GM15510 (cell line): ENCODE data around the gene REXO4.

ENCODE experiments used
- POLR2A ChIP-seq: IDR thresholded peaks from 3 replicates; pipeline ENCODE4 v1.6.1; 2011; ENCODE audit warnings: borderline replicate concordance; ENCODE audit not compliant: insufficient read length; ENCODE audit errors: extremely low read depth

REXO4 gene

GRCh38 chr9:133374612-133375115, 43.1 kb downstream of the REXO4 start:
- TF ChIP-seq POLR2A: no peak

GRCh38 chr9:133372144-133372543, 45.7 kb downstream of the REXO4 start:
- no peak for TF ChIP-seq POLR2A

- no peak for TF ChIP-seq POLR2A
Measured at GRCh38 chr9:133371261-133371711, 46.5 kb downstream of the REXO4 start.

GRCh38 chr9:133370685-133371084, 47.1 kb downstream of the REXO4 start:
- no peak for TF ChIP-seq POLR2A

- TF ChIP-seq POLR2A: no peak
Measured at GRCh38 chr9:133369933-133370332, 47.9 kb downstream of the REXO4 start.

DNA sequence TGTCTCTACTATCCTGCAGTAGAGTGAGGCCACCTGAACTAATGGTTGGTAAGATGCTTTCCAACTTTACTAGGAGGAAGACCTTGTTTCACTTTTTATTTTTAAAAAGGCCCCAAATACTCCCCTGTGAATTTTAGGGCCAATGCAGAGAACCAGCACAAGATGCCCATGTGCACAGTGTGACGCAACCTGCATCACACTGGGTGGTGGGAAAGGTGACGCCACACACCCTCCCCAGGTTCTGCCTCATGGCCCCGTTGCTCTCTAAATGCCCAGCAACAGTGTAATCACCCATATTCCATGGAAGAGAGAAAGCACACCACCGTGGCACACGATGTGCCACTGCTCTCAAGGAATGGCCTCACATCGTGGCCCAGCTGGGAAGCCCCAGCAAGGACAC, 48.4 kb downstream of the REXO4 start:
- TF ChIP-seq POLR2A: no peak

GRCh38 chr9:133368249-133368881, 49.4 kb downstream of the REXO4 start:
- no peak for TF ChIP-seq POLR2A

DNA sequence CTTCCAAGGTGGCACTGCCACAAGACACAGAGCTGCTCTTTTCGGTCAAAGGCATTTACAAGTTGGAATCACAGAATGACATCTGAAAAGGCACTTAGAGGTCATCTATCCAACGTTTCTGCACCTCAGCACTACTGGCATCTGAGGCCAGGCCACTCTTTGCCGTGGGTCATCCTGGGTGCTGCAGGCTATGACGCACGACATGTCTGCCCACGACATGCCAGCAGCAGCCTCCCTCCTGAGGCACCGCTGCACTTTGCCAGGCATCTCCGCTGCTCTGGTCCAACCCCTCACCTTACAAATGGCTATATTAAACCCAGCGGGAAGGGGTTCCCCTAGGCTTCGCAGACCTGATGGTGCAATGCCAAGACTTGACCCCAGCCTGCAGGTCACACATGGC, 50.0 kb downstream of the REXO4 start:
- no peak for TF ChIP-seq POLR2A

DNA sequence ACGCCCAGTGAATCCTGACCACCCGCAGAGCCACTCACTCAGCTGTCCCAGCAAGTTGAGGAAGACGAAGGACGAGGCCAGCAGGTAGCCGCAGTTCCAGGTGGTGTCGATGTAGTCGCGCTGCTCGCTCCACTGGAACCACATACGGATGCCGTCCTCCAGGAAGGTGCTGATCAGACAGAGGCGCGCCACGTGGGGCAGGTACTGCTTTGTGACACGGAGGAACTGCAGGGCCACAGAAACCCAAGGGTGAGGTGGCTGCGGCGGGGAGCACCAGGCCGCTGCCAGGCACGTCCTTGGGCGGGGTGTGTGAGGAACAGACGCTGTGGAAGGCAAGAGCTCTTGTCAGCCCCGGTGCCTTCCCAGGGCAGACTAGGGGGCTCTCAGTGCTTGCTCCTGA, 50.6 kb downstream of the REXO4 start:
- TF ChIP-seq POLR2A: no peak

DNA sequence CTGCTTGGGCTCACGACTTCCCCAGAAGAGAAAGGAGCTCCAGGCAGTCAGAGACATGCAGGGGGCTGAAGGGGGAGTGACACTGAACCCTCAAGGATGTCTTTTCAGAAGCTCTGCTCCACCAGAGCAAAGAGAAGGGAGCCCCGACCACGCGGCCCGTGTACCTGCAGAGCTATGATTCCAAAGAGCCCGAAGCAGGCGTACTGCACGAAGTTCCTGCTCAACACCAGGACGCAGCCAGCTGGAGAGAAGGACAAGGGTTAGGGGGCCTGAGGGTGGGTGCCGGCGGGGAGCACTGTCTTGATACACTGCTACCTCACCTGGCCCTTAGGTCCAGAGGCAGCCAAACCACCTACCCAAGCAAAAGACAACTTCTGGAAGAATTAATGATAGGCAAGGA, 51.4 kb downstream of the REXO4 start:
- TF ChIP-seq POLR2A: no peak

- no peak for TF ChIP-seq POLR2A
Measured at GRCh38 chr9:133362359-133363044, 55.3 kb downstream of the REXO4 start.

- TF ChIP-seq POLR2A: no peak
Measured at GRCh38 chr9:133361507-133362092, 56.2 kb downstream of the REXO4 start.

DNA sequence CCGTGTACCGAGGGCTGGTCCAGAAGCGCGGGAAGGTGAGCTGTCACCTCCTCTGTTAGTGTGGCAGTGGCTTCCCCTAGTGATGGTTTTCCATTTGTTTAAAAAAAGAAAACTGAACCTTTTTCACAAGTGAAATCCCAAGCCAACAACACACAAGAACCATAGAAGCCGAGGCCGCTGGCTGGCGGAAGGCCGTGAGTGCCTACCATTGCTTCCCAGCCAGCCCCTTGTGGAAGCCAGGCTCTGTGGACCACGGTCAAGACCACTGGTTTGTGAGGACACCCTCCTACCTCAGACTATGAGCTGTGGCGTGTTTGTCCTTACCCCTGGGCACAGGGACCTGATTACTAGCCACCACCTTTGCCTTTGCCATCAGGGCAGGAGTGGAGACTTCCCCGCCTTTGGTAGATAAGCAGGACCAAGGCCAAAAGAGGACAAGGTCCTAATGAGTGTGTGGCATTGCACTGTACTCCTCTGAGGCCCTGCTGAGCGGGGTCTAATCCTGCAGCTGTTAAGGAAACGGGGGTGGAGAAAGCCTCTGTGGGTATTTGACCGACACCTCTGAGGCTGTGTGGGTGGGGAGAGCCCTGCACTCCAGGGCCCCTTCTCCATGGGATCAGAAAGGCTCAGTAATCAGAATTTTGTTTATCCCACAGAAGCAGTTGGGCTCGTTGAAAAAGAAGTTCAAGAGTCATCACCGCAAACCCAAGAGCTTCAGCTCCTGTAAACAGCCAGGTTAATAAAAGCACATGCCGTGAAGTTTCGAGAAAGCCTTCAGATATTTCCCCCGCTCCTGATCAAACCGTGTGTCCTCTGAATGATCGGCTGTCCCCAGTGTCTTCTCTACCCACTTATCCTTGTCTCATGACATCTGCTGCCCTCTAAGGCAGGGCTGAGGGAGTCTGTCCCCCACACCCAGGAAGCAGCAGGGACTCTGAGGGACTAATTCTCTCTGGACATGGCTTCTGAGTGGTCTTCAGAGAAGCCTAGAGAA, 57.1 kb downstream of the REXO4 start:
- no peak for TF ChIP-seq POLR2A

- no peak for TF ChIP-seq POLR2A
Measured at GRCh38 chr9:133359399-133360175, 58.2 kb downstream of the REXO4 start.
